OCI-M2 (cell line): ENCODE data around the gene AK9.
"Not testable (repeated sequence)": the region's sequence is repeated elsewhere in the genome, so short reads cannot be mapped to it uniquely, and the experiment has no call there.

ENCODE experiments used
- DNase-seq: peaks from one replicate; lab custom pipeline; 2025; ENCODE audit not compliant: unreplicated experiment; lab: John Stamatoyannopoulos, UW

Gene AK9

GRCh38 chr6:109628158-109629000 is 62.6 kb downstream of the AK9 start:
- DNase-seq, result no peak

- no peak for DNase-seq
Observed at GRCh38 chr6:109626311-109626710, 64.7 kb downstream of the AK9 start.

GRCh38 chr6:109625199-109625598 is 65.8 kb downstream of the AK9 start:
- no peak for DNase-seq

GRCh38 chr6:109623288-109623687 is 67.7 kb downstream of the AK9 start:
- no peak for DNase-seq

GRCh38 chr6:109612268-109612667 is 78.7 kb downstream of the AK9 start:
- no peak for DNase-seq

GRCh38 chr6:109611502-109611901 is 79.5 kb downstream of the AK9 start:
- DNase-seq, result no peak

GRCh38 chr6:109610590-109610989 is 80.4 kb downstream of the AK9 start:
- no peak for DNase-seq

GRCh38 chr6:109609737-109610136 is 81.3 kb downstream of the AK9 start:
- no peak for DNase-seq

- no peak for DNase-seq
Observed at GRCh38 chr6:109606359-109606758, 84.6 kb downstream of the AK9 start.

GRCh38 chr6:109595998-109596397 is 95.0 kb downstream of the AK9 start:
- DNase-seq, result no peak

- DNase-seq, result no peak
Observed at GRCh38 chr6:109580519-109580918, 110.5 kb downstream of the AK9 start.

- no peak for DNase-seq
Observed at GRCh38 chr6:109579361-109579760, 111.6 kb downstream of the AK9 start.

GRCh38 chr6:109569901-109570300 is 121.1 kb downstream of the AK9 start:
- DNase-seq, result not testable (repeated sequence)

- no peak for DNase-seq
Observed at GRCh38 chr6:109561844-109562243, 129.2 kb downstream of the AK9 start.

- DNase-seq, result no peak
Observed at GRCh38 chr6:109531446-109531845, 159.6 kb downstream of the AK9 start.

GRCh38 chr6:109527989-109528388 is 163.0 kb downstream of the AK9 start:
- DNase-seq, result no peak

GRCh38 chr6:109526905-109527628 is 163.9 kb downstream of the AK9 start:
- peak; percentile 16 for DNase-seq

GRCh38 chr6:109524129-109524528 is 166.9 kb downstream of the AK9 start:
- no peak for DNase-seq

- no peak for DNase-seq
Observed at GRCh38 chr6:109523478-109523877, 167.5 kb downstream of the AK9 start.

- no peak for DNase-seq
Observed at GRCh38 chr6:109521080-109521479, 169.9 kb downstream of the AK9 start.

- not testable (repeated sequence) for DNase-seq
Observed at GRCh38 chr6:109519647-109520046, 171.4 kb downstream of the AK9 start.

- no peak for DNase-seq
Observed at GRCh38 chr6:109516929-109517328, 174.1 kb downstream of the AK9 start.
